Left ventricle myocardium superior (tissue), 1 donor: ENCODE data around the gene RPAP2. TPM values are rescaled to one million over a fixed set of nuclear protein-coding genes. Genes with fewer than 3 reads are reported as not detected.
A peak's percentile ranks its signal among the peaks of the same experiment; 100 is the strongest.
"Not testable (repeated sequence)": the region's sequence is repeated elsewhere in the genome, so short reads cannot be mapped to it uniquely, and the experiment has no call there.

Source experiments
- ATAC-seq: fragments of 200-7000 bp; cut with Tn5 transposase; one replicate; pipeline ENCODE4 v1.9.1; 2020; ENCODE audit warnings: mild to moderate bottlenecking, moderate library complexity
- DNase-seq: peaks from one replicate; pipeline ENCODE4 v3.0.0-alpha.2; 2020
- intact Hi-C: fragments of 100-400 bp; cut with micrococcal nuclease; formaldehyde crosslinking; loops from one replicate; pipeline ENCODE4 v1.11.0; 2022
- long read RNA-seq: library from polyadenylated mRNA; unstranded; transcript quantifications from one replicate; pipeline ENCODE4 v2.0.0, GENCODE V29; 2021
- total RNA-seq: library from RNA; stranded (reverse); fragmentation: NEBNext Ultra II Directional; extraction: Animal tissue kit (Norgen Biotek cat#: 25700); gene quantifications from one replicate; pipeline ENCODE4 v1.2.1, GENCODE V29; 2021
- donor health status: DM: no; HTN: yes; CAD: no; lungs with severe emphysema.

RPAP2 gene
- 23.6 TPM for total RNA-seq
- long read RNA-seq, full-length matches to known transcripts: 16 of 24 reads
- long read RNA-seq, partial matches to known transcripts: 1 of 24 reads
- long read RNA-seq, other reads (novel, unspliced or antisense): 7 of 24 reads

GRCh38 chr1:92298573-92299476 lies at the start of gene RPAP2, which contains the start of gene GLMN:
TSS of gene RPAP2 (plus strand) at chr1:92299059. CDS start at chr1:92299074, 15 bp downstream.
TSS of gene GLMN (minus strand) at chr1:92298987. CDS start at chr1:92297999, 988 bp downstream.
- ATAC-seq: peak; percentile 100
- intact Hi-C loops: no loop called here
- peak; percentile 90 for DNase-seq

DNA sequence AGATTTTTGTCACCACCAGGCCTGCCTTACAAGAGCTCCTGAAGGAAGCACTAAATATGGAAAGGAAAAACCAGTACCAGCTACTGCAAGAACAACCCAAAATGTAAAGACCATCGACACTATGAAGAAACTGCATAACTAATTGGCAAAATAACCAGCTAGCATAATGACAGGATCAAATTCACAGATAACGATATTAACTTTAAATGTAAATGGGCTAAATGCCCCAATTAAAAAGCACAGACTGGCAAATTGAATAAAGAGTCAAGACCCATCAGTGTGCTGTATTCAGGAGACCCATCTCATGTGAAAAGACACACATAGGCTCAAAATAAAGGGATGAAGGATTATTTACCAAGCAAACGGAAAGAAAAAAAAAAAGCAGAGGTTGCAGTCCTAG lies 44.1 kb upstream of the RPAP2 start:
- DNase-seq, intact Hi-C loops, ATAC-seq: not testable (repeated sequence)

DNA sequence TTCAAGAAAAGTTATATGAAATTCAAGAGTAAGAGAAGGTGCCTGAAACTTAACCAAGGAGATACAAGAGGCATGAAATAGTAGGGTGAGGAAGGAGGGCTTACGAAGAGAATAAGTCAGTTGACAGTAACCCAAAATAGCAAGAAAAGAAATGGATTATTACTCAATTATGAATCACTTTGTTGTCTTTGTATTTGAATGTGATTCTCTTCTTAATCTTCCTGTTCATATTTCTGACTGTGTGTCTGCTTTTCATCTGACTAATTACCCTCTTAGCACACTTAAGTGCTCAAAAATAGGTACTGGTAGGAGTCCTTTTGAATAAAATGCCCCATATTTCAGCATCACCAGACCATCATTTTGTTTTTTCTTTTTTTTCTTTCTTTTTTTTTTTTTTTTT lies 39.5 kb upstream of the RPAP2 start:
- no peak for DNase-seq
- intact Hi-C loops: no loop called here
- no peak for ATAC-seq

- intact Hi-C loops: no loop called here
- DNase-seq (no peak), ATAC-seq (no peak)
These were observed 36.3 kb upstream of the RPAP2 start for GRCh38 chr1:92262516-92262915.

DNA sequence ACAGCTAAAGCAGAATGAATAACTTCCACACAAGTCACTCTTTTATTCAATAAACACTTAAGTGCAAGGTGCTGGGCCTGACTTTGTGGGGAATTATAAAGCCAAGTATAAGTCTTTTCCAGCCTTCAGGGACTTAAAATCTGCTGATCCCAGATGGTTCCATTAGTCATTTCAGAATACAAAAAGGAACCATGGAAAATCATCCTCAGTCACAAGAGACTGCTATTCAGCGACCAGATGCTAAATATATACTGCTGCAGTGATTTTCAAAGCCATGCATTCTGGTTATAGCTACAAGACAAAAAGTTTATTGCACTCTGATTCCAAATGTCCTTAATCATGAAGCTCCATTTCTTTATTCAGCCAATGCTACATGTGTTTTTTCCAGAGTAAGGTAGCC lies 25.8 kb upstream of the RPAP2 start:
- intact Hi-C loops: no loop called here
- ATAC-seq: no peak
- no peak for DNase-seq

DNA sequence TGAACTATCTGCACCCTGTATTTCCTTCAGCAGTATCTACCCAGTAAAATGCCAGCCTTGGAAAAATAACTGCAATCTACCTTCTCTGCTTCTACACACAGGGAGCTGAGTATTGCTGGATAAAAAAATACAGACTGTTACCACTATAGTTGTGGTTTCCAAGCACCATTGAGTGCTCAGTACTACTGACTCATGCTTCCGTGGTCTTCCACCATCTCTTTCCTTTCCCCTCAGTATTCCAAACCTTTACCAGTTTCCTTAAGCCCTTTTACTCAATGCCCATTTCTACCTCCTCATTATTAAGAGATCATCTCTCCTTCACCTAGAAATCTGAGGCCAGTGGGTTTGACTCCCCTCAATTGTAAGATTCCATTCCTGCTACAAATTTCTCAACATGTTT lies 23.9 kb upstream of the RPAP2 start:
- ATAC-seq (no peak), DNase-seq (no peak)

GRCh38 chr1:92276082-92276481 lies 22.8 kb upstream of the RPAP2 start:
- intact Hi-C loops: no loop called here
- ATAC-seq (no peak), DNase-seq (no peak)

More for the DNA sequence above, 23.9 kb upstream of the RPAP2 start:
- intact Hi-C loops: no loop called here

- intact Hi-C loops: no loop called here
- no peak for DNase-seq
- no peak for ATAC-seq
These were observed 21.6 kb upstream of the RPAP2 start for GRCh38 chr1:92277105-92277723.

DNA sequence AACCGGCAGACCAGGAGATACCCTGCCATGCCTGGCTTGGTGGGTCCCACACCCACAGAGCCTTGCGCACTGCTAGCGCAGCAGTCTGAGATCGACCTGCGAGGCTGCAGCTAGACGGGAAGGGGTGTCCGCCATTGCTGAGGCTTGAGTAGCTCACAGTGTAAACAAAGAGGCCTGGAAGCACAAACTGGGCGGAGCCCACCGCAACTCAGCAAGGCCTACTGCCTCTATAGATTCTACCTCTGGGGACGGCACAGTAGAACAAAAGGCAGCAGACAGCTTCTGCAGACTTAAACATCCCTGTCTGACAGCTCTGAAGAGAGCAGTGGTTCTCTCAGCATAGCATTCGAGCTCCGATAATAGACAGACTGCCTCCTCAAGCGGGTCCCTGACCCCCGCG lies 19.1 kb upstream of the RPAP2 start:
- intact Hi-C loops, ATAC-seq, DNase-seq: not testable (repeated sequence)

- intact Hi-C loops, ATAC-seq, DNase-seq: not testable (repeated sequence)
These were observed 17.4 kb upstream of the RPAP2 start for GRCh38 chr1:92281411-92281810.

- intact Hi-C loops: no loop called here
These were observed 7.4 kb upstream of the RPAP2 start for GRCh38 chr1:92291372-92291999.

GRCh38 chr1:92298213-92298572 lies 666 bp upstream of the RPAP2 start:
- ATAC-seq (no peak), DNase-seq (no peak)
- intact Hi-C loops: no loop called here

More at GRCh38 chr1:92291372-92291999, 7.4 kb upstream of the RPAP2 start:
- ATAC-seq: peak; percentile 60
- no peak for DNase-seq

DNA sequence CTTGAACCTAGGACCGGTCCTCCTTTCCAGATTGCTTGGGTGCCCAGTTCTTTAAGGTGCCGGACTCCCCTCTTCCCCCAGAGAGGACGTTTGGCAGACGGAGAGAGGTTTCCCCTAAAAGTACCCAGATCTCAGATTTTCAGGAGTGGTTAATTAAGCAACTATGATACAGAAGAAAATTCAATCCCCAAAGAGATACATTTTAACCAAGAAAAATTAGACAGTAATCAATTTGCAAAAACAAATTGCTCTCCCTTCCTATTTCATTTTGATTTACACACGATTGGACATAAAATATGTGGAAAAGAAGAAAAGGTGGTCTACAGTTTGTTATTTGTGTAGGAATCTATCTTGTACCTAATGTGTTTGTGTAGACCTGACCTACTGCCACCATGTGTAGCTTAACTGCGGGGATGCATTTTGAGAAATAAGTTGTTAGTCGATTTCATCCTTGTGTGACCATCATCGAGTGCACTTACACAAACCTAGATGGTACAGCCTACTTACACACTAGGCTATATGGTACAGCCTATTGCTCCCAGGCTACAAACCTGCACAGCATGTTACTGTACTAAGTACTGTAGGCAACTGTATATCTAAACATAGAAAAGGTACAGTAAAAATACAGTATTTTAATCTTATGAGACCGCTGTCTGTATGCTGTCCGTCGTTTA lies 755 bp downstream of the RPAP2 start:
- no peak for ATAC-seq
- intact Hi-C loops: loop anchor here (10.0 kb wide), 1 partner anchor 325 kb away; no protein-coding TSS in a partner anchor
- no peak for DNase-seq

GRCh38 chr1:92301021-92301420 lies 2.2 kb downstream of the RPAP2 start:
- intact Hi-C loops: loop anchor here (10.0 kb wide), 1 partner anchor 324 kb away; no protein-coding TSS in a partner anchor
- no peak for ATAC-seq

DNA sequence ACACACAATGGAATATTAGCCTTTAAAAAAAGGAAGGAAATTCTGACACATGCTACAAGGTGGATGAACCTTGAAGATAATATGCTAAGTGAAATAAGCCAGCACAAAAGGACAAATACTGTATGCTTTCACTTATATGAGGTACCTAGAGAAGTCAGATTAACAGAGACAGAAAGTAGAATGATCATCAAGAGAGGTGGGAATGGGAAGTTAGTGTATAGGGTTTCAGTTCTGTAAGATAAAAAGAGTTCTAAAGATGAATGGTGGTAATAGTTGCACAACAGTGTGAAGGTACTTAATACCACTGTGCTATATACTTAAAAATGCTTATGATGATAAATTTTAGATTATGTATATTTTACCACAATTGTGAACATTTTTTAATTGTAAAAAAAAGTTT lies 7.2 kb downstream of the RPAP2 start:
- ATAC-seq (no peak), DNase-seq (no peak)
- intact Hi-C loops: loop anchor here (10.0 kb wide), 1 partner anchor 319 kb away; no protein-coding TSS in a partner anchor

More at GRCh38 chr1:92301021-92301420, 2.2 kb downstream of the RPAP2 start:
- no peak for DNase-seq

- ATAC-seq: no peak
- no peak for DNase-seq
- intact Hi-C loops: loop anchor here (10.0 kb wide), 1 partner anchor 317 kb away; no protein-coding TSS in a partner anchor
These were observed 9.1 kb downstream of the RPAP2 start for GRCh38 chr1:92307980-92308379.

DNA sequence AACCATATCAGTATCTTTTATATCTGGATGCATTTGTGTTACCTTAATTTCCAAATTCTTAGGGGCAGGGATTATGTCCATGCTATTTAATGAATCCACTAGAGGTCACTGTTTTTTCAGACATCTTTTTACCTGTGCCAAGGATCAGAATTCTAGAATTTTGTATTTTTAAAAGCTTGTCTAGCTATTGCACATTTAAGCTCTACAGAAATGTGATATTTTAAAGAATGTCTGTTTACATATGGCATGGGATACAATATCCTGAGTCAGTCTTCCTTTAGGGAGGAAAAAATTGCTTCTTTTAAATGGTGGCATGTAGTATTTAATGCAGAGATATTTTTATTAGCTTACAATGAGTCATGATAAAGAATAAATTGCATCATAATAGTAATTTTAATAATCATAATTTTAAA lies 11.3 kb downstream of the RPAP2 start:
- intact Hi-C loops: no loop called here
- DNase-seq (no peak), ATAC-seq (peak; percentile 30)

- intact Hi-C loops: no loop called here
- ATAC-seq: no peak
- no peak for DNase-seq
These were observed 15.2 kb downstream of the RPAP2 start for GRCh38 chr1:92314024-92314423.
